Ishikawa (cell line): ENCODE measurements around the gene SMDT1.

Source experiments
- CEBPB ChIP-seq: IDR thresholded peaks from 2 replicates; pipeline ENCODE4 v1.6.1; 2012
- CREB1 ChIP-seq: IDR thresholded peaks from 2 replicates; pipeline ENCODE4 v1.6.1; 2012; ENCODE audit warnings: low read depth
- EP300 ChIP-seq: IDR thresholded peaks from 2 replicates; pipeline ENCODE4 v1.6.1; 2012; ENCODE audit warnings: borderline replicate concordance
- MAX ChIP-seq: IDR thresholded peaks from 2 replicates; pipeline ENCODE4 v1.6.1; 2012
- NFIC ChIP-seq: IDR thresholded peaks from 2 replicates; pipeline ENCODE4 v1.6.1; 2012
- RAD21 ChIP-seq: IDR thresholded peaks from 2 replicates; pipeline ENCODE4 v1.6.1; 2012; ENCODE audit warnings: low read depth
- REST ChIP-seq: IDR thresholded peaks from 2 replicates; pipeline ENCODE4 v1.6.1; 2012; ENCODE audit warnings: low read depth, mild to moderate bottlenecking
- TAF1 ChIP-seq: IDR thresholded peaks from 2 replicates; pipeline ENCODE4 v1.6.1; 2012; ENCODE audit warnings: low read depth, mild to moderate bottlenecking
- TCF12 ChIP-seq: IDR thresholded peaks from 2 replicates; pipeline ENCODE4 v1.6.1; 2012; ENCODE audit warnings: low read depth
- TEAD4 ChIP-seq: IDR thresholded peaks from 2 replicates; pipeline ENCODE4 v1.6.1; 2012
- YY1 ChIP-seq: IDR thresholded peaks from 2 replicates; pipeline ENCODE4 v1.6.1; 2012; ENCODE audit warnings: low read depth

- TF ChIP-seq YY1: no peak
- no peak for TF ChIP-seq NFIC
- TF ChIP-seq EP300: no peak
- TF ChIP-seq REST: no peak
- TF ChIP-seq TCF12: no peak
- TF ChIP-seq TEAD4: no peak
- TF ChIP-seq RAD21: no peak
- TF ChIP-seq CEBPB: no peak
- TF ChIP-seq MAX: no peak
- no peak for TF ChIP-seq CREB1
- TF ChIP-seq TAF1: no peak
These were observed 13.3 kb upstream of the SMDT1 start for GRCh38 chr22:42066126-42066761.
